Frontal cortex (tissue), 4 donors: ENCODE results near the gene LAMC3. TPM values are rescaled to one million over a fixed set of nuclear protein-coding genes. Genes with fewer than 3 reads are reported as not detected.
A peak's percentile ranks its signal among the peaks of the same experiment; 100 is the strongest.

Experiments
- DNase-seq, 2 donors: peaks; one replicate each; pipeline ENCODE4 v3.0.0; 2012; ENCODE audit warnings: low spot score in 2 of 2
- FAIRE-seq: peaks from 2 replicates; lab custom pipeline; 2012; peaks lifted over from hg19 to GRCh38; lab: Jason Lieb, UNC
- total RNA-seq: library from RNA; depleted of rRNA; stranded (reverse); fragments of >200 nt; gene quantifications from one replicate; pipeline ENCODE4 v1.2.3, GENCODE V29; 2014
- donor health status: control.
- donor health status: control.
- donor health status: control.

Gene LAMC3
- total RNA-seq = 2.4 TPM

GRCh38 chr9:131008909-131009618, at the start of gene LAMC3:
Gene LAMC3 (plus strand): TSS chr9:131009174. CDS start chr9:131009215, 41 bp downstream.
- peak; percentile 55 to 58 for DNase-seq
- FAIRE-seq = no peak

GRCh38 chr9:130959809-130960334, 49.1 kb upstream of the LAMC3 start:
- FAIRE-seq = no peak
- no peak for DNase-seq

- DNase-seq (no peak), FAIRE-seq (no peak)
Measured at GRCh38 chr9:130960522-130961378, 48.2 kb upstream of the LAMC3 start.

- no peak for FAIRE-seq
- DNase-seq = no peak
Measured at GRCh38 chr9:130961511-130962300, 47.3 kb upstream of the LAMC3 start.

GRCh38 chr9:130962418-130963316, 46.3 kb upstream of the LAMC3 start:
- DNase-seq (no peak), FAIRE-seq (no peak)

- FAIRE-seq (no peak), DNase-seq (no peak)
Measured at GRCh38 chr9:130963337-130963908, 45.6 kb upstream of the LAMC3 start.

GRCh38 chr9:130963916-130964315, 45.1 kb upstream of the LAMC3 start:
- no peak for FAIRE-seq
- no peak for DNase-seq

- no peak for FAIRE-seq
Measured at GRCh38 chr9:130965680-130966079, 43.3 kb upstream of the LAMC3 start.

GRCh38 chr9:130970052-130970451, 38.9 kb upstream of the LAMC3 start:
- FAIRE-seq (no peak), DNase-seq (no peak)

More at GRCh38 chr9:130965680-130966079, 43.3 kb upstream of the LAMC3 start:
- DNase-seq = no peak

- DNase-seq (no peak), FAIRE-seq (no peak)
Measured at GRCh38 chr9:130970855-130971254, 38.1 kb upstream of the LAMC3 start.

- FAIRE-seq = no peak
Measured at GRCh38 chr9:130971294-130971849, 37.6 kb upstream of the LAMC3 start.

GRCh38 chr9:130972277-130972956, 36.6 kb upstream of the LAMC3 start:
- FAIRE-seq = no peak

More at GRCh38 chr9:130971294-130971849, 37.6 kb upstream of the LAMC3 start:
- DNase-seq = no peak

GRCh38 chr9:130972957-130973685, 35.9 kb upstream of the LAMC3 start:
- FAIRE-seq (no peak), DNase-seq (no peak)

More at GRCh38 chr9:130972277-130972956, 36.6 kb upstream of the LAMC3 start:
- DNase-seq = no peak

GRCh38 chr9:130973686-130974281, 35.2 kb upstream of the LAMC3 start:
- FAIRE-seq (no peak), DNase-seq (no peak)

- DNase-seq = no peak
- FAIRE-seq = no peak
Measured at GRCh38 chr9:130974697-130975096, 34.3 kb upstream of the LAMC3 start.

GRCh38 chr9:130975156-130975555, 33.8 kb upstream of the LAMC3 start:
- DNase-seq (no peak), FAIRE-seq (no peak)
